Muscle layer of colon (tissue), 2 donors: ENCODE results near the gene HS3ST6.
"Not testable (repeated sequence)": the region's sequence is repeated elsewhere in the genome, so short reads cannot be mapped to it uniquely, and the experiment has no call there.

ENCODE experiments used
- H3K27ac ChIP-seq: one replicate; pipeline ENCODE4 v1.7.0; 2013; ENCODE audit warnings: low read depth, mild to moderate bottlenecking, low read length, moderate library complexity
- H3K27me3 ChIP-seq, 2 donors: one replicate each; pipeline ENCODE4 v1.7.0; 2013; ENCODE audit warnings: low read length in 2 of 2, mild to moderate bottlenecking in 2 of 2; ENCODE audit not compliant: insufficient read depth in 2 of 2, control insufficient read depth in 1 of 2
- H3K36me3 ChIP-seq: one replicate; pipeline ENCODE4 v1.7.0; 2013; ENCODE audit warnings: mild to moderate bottlenecking, low read length; ENCODE audit not compliant: insufficient read depth
- H3K4me1 ChIP-seq: one replicate; pipeline ENCODE4 v1.7.0; 2013; ENCODE audit warnings: mild to moderate bottlenecking, low read length; ENCODE audit not compliant: insufficient read depth
- H3K4me3 ChIP-seq, 2 donors: one replicate each; pipeline ENCODE4 v1.7.0; 2013; ENCODE audit warnings: low read length in 2 of 2, low read depth in 1 of 2, mild to moderate bottlenecking in 1 of 2, moderate library complexity in 1 of 2
- H3K9ac ChIP-seq: one replicate; pipeline ENCODE4 v1.7.0; 2013; ENCODE audit warnings: low read length
- H3K9me3 ChIP-seq: one replicate; pipeline ENCODE4 v1.7.0; 2013; ENCODE audit warnings: mild to moderate bottlenecking, low read length
- donor health status: abdominal sarcoma.
- donor health status: Adenocarcinoma of cecum.

The HS3ST6 gene

GRCh38 chr16:1902547-1903219, 15.5 kb downstream of the HS3ST6 start:
- Histone ChIP-seq H3K9ac (no peak overlapping the region), H3K27me3 (peaks cover 0 to 11% of the 10 kb centered on the region in 2 donors), H3K27ac (no peak overlapping the region), H3K9me3 (no peaks in the 10 kb centered on the region), H3K4me1 (no peaks in the 10 kb centered on the region), H3K4me3 (no peak overlapping the region), H3K36me3 (no peaks in the 10 kb centered on the region)

- Histone ChIP-seq H3K27me3 (peaks cover 0 to 4% of the 10 kb centered on the region in 2 donors), H3K9ac (no peak overlapping the region), H3K27ac (no peak overlapping the region), H3K9me3 (no peaks in the 10 kb centered on the region), H3K36me3 (no peaks in the 10 kb centered on the region), H3K4me3 (no peak overlapping the region), H3K4me1 (no peaks in the 10 kb centered on the region)
Observed at GRCh38 chr16:1900452-1900774, 17.8 kb downstream of the HS3ST6 start.

DNA sequence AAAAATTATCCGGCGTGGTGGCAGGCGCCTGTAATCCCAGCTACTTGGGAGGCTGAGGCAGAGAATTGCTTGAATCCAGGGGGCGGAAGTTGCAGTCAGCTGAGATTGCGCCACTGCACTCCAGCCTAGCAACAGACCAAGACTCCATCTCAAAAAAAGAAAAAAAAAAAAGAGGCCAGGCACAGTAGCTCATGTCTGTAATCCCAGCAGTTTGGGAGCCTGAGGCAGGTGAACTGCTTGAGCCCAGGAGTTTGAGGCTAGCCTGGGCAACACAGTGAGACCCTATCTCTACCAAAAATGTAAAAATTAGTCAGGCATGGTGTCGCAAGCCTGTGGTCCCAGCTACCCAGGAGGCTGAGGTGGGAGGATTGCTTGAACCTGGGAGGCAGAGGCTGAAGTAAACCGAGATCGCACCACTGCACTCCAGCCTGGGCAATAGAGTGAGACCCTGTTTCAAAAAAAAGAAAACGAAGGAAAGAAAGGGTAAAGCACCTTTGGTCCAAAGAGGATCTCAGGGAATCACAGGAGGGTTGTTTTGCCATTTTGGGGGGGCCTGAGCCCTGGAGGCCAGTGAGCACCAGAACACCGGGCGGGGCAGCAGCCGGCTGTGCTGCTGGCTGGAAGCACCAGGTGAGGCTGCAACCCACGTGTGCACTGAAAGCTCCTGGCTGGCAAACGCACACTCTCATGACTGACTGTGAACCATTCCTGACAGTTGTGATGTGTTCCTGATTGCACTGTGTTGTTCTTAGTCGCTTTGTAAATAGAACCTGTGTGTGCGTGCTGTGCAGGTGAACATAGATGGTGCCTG, 18.4 kb downstream of the HS3ST6 start:
- Histone ChIP-seq H3K4me1 (no peaks in the 10 kb centered on the region), H3K9ac (no peak overlapping the region), H3K4me3 (no peak overlapping the region), H3K27ac (no peak overlapping the region), H3K36me3 (no peaks in the 10 kb centered on the region), H3K9me3 (no peaks in the 10 kb centered on the region), H3K27me3 (peaks cover 0 to 4% of the 10 kb centered on the region in 2 donors)

- H3K36me3 ChIP-seq, H3K27me3 ChIP-seq, H3K4me1 ChIP-seq, H3K9ac ChIP-seq, H3K9me3 ChIP-seq, H3K27ac ChIP-seq, H3K4me3 ChIP-seq: not testable (repeated sequence)
Observed at GRCh38 chr16:1897692-1898091, 20.5 kb downstream of the HS3ST6 start.

GRCh38 chr16:1895949-1896675, 22.1 kb downstream of the HS3ST6 start:
- peaks cover 0 to 4% of the 10 kb centered on the region in 2 donors for H3K27me3 ChIP-seq
- no peak overlapping the region for H3K9ac ChIP-seq
- H3K36me3 ChIP-seq, result no peaks in the 10 kb centered on the region
- H3K27ac ChIP-seq, result no peak overlapping the region
- no peak overlapping the region for H3K4me3 ChIP-seq
- no peaks in the 10 kb centered on the region for H3K4me1 ChIP-seq
- no peaks in the 10 kb centered on the region for H3K9me3 ChIP-seq

DNA sequence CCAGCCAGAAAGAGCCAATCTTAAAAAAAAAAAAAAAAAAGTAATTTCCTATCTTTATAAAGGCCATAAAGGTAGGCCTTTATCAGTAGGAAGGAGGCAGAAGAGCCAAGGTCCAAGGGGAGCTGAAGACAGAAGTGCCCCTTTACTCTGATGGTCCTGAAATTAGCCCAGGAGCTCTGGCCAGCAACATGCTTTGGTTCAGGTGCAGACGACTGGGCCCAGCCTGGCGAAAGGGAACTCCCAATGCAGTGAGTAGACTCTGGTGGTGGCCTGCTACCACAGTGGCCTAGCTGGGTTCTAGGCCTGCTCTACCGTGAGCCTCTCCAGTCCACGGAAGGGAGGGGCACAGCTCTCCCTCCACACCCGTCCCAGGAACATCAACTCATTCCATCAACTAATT, 23.1 kb downstream of the HS3ST6 start:
- peaks cover 0 to 4% of the 10 kb centered on the region in 2 donors for H3K27me3 ChIP-seq
- no peak overlapping the region for H3K4me3 ChIP-seq
- no peaks in the 10 kb centered on the region for H3K4me1 ChIP-seq
- H3K36me3 ChIP-seq, result no peaks in the 10 kb centered on the region
- H3K9me3 ChIP-seq, result no peaks in the 10 kb centered on the region
- no peak overlapping the region for H3K9ac ChIP-seq
- H3K27ac ChIP-seq, result no peak overlapping the region

- H3K27ac ChIP-seq, result no peak overlapping the region
- H3K9me3 ChIP-seq, result no peaks in the 10 kb centered on the region
- H3K36me3 ChIP-seq, result no peaks in the 10 kb centered on the region
- no peak overlapping the region for H3K4me3 ChIP-seq
- no peak overlapping the region for H3K9ac ChIP-seq
- no peaks in the 10 kb centered on the region for H3K4me1 ChIP-seq
- no peaks in the 10 kb centered on the region for H3K27me3 ChIP-seq
Observed at GRCh38 chr16:1890708-1891050, 27.5 kb downstream of the HS3ST6 start.

- no peak overlapping the region for H3K9ac ChIP-seq
- no peaks in the 10 kb centered on the region for H3K27me3 ChIP-seq
- no peaks in the 10 kb centered on the region for H3K36me3 ChIP-seq
- H3K4me1 ChIP-seq, result no peaks in the 10 kb centered on the region
- no peaks in the 10 kb centered on the region for H3K9me3 ChIP-seq
- H3K27ac ChIP-seq, result no peak overlapping the region
- no peak overlapping the region for H3K4me3 ChIP-seq
Observed at GRCh38 chr16:1890024-1890707, 28.0 kb downstream of the HS3ST6 start.

- Histone ChIP-seq H3K9me3 (no peaks in the 10 kb centered on the region), H3K9ac (no peak overlapping the region), H3K4me3 (no peak overlapping the region), H3K27ac (no peak overlapping the region), H3K4me1 (no peaks in the 10 kb centered on the region), H3K27me3 (no peaks in the 10 kb centered on the region), H3K36me3 (no peaks in the 10 kb centered on the region)
Observed at GRCh38 chr16:1887711-1888354, 30.4 kb downstream of the HS3ST6 start.

DNA sequence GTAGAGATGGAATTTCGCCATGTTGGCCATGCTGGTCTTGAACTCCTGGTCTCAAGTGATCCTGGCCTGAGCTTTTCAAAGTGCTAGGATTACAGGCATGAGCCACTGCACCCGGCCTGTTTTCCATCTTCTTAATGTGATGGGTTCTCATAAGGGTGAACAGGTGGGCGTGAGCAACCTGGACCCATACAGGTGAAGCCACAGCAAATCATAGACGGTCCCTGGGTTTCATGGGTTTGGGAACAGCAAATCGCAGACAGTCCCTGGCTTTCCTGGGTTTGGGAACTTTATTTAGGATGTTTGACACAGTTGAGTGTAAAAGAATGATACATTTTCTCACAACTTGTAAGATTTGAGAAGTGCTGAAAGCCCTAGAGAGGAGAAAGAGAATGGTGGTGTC, 33.3 kb downstream of the HS3ST6 start:
- Histone ChIP-seq H3K27ac (no peak overlapping the region), H3K27me3 (no peaks in the 10 kb centered on the region), H3K4me3 (no peak overlapping the region), H3K9me3 (no peaks in the 10 kb centered on the region), H3K36me3 (no peaks in the 10 kb centered on the region), H3K9ac (no peak overlapping the region), H3K4me1 (no peaks in the 10 kb centered on the region)
